Upper lobe of left lung (tissue), 4 donors: ENCODE data around the gene C1orf159.

Experiments
- POLR2A ChIP-seq, 4 donors: fragments of 450-650 bp; IDR thresholded peaks; one replicate each; pipeline ENCODE4 v1.5.1; 2016 to 2017; ENCODE audit warnings: antibody characterized with exemption in 4 of 4, mild to moderate bottlenecking in 2 of 4
- TF ChIP-seq, protein P1 (sequence below), 6 experiments: fragments of 450-650 bp in 4 of 6; fragments of 200-600 bp in 2 of 6; sonication (generic) in 2 of 6; IDR thresholded peaks; one replicate each; pipeline ENCODE4 v1.5.1; 2016 to 2019; ENCODE audit warnings: antibody characterized with exemption in 6 of 6

DNA sequence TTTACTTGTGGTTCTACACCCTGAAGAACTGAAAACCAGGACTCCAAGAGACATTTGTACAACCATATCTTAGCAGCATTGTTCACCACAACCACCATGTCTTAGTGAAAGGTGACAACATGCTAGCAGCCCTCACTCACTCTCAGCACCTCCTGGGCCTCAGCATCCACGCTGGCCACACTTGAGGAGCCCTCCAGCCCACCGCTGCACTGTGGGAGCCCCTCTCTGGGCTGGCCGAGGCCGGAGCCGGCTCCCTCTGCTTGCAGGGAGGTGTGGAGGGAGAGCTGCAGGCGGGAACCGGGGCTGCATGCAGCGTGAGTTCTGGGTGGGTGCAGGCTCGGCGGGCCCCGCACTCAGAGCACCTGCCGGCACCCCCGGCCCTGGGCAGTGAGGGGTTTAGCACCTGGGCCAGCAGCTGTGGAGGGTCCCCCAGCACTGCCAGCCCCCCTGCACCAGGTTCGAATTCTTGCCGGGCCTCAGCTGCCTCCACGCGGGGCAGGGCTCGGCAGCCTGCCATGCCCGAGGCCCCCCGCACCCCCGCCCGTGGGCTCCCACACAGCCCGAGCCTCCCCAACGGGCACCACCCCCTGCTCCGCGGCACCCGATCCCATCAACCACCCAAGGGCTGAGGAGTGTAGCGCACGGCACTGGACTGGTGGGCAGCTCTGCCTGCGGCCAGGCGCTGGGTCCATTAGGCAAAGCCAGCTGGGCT lies 9.2 kb downstream of the C1orf159 start:
- TF ChIP-seq, protein P1, sequence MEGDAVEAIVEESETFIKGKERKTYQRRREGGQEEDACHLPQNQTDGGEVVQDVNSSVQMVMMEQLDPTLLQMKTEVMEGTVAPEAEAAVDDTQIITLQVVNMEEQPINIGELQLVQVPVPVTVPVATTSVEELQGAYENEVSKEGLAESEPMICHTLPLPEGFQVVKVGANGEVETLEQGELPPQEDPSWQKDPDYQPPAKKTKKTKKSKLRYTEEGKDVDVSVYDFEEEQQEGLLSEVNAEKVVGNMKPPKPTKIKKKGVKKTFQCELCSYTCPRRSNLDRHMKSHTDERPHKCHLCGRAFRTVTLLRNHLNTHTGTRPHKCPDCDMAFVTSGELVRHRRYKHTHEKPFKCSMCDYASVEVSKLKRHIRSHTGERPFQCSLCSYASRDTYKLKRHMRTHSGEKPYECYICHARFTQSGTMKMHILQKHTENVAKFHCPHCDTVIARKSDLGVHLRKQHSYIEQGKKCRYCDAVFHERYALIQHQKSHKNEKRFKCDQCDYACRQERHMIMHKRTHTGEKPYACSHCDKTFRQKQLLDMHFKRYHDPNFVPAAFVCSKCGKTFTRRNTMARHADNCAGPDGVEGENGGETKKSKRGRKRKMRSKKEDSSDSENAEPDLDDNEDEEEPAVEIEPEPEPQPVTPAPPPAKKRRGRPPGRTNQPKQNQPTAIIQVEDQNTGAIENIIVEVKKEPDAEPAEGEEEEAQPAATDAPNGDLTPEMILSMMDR (IDR thresholded peaks at IDR 0.05), result no peak
- no peak for TF ChIP-seq POLR2A (IDR thresholded peaks at IDR 0.05)
